Heart left ventricle (tissue), 16 donors: ENCODE results near the gene CROCC. TPM values are rescaled to one million over a fixed set of nuclear protein-coding genes. Genes with fewer than 3 reads are reported as not detected.

Experiments used
- ATAC-seq, 4 donors: fragments of 200-7000 bp; cut with Tn5 transposase; one replicate each; pipeline ENCODE4 v1.9.1; 2020 to 2022; ENCODE audit warnings: moderate library complexity in 4 of 4, mild to moderate bottlenecking in 3 of 4, moderate number of reproducible peaks in 1 of 4
- DNase-seq, 5 donors: peaks; one replicate each; pipeline ENCODE4 v3.0.0-alpha.2; 2020
- H3K27ac ChIP-seq, 12 donors: fragments of 200-600 bp; sonication (generic) in 4 of 12; one replicate each; pipeline versions ENCODE4 v1.5.0 to v1.8.0; 2016 to 2022; ENCODE audit warnings: mild to moderate bottlenecking in 2 of 12
- H3K27me3 ChIP-seq, 9 donors: fragments of 200-600 bp; sonication (generic) in 2 of 9; one replicate each; pipeline versions ENCODE4 v1.5.1 to v1.8.0; 2016 to 2022; ENCODE audit warnings: mild to moderate bottlenecking in 3 of 9
- H3K36me3 ChIP-seq, 9 donors: fragments of 200-600 bp; sonication (generic) in 2 of 9; one replicate each; pipeline versions ENCODE4 v1.5.0 to v1.8.0; 2018 to 2022; ENCODE audit warnings: mild to moderate bottlenecking in 2 of 9
- H3K4me1 ChIP-seq, 12 donors: fragments of 200-600 bp; sonication (generic) in 4 of 12; one replicate each; pipeline versions ENCODE4 v1.5.0 to v1.8.0; 2016 to 2022; ENCODE audit warnings: mild to moderate bottlenecking in 3 of 12
- H3K4me3 ChIP-seq, 12 donors: fragments of 200-600 bp; sonication (generic) in 4 of 12; one replicate each; pipeline versions ENCODE4 v1.5.0 to v1.8.0; 2017 to 2022; ENCODE audit warnings: mild to moderate bottlenecking in 9 of 12, moderate library complexity in 4 of 12
- H3K9me3 ChIP-seq, 12 donors: fragments of 200-600 bp; sonication (generic) in 4 of 12; one replicate each; pipeline versions ENCODE4 v1.5.0 to v1.8.0; 2016 to 2022; ENCODE audit warnings: mild to moderate bottlenecking in 1 of 12
- POLR2A ChIP-seq, 2 donors: fragments of 450-650 bp; IDR thresholded peaks; one replicate each; pipeline ENCODE4 v1.6.1; 2017; ENCODE audit warnings: antibody characterized with exemption in 2 of 2, mild to moderate bottlenecking in 2 of 2, moderate library complexity in 2 of 2
- WGBS, 4 donors: extraction: QIAGEN DNeasy Blood & Tissue Kit in 2 of 4; methylation state at CpG; one replicate each; pipeline versions ENCODE4 v1.1.5 to v1.1.7; 2013 to 2018; 5-methylcytosine and 5-hydroxymethylcytosine counted together
- intact Hi-C, 10 donors: fragments of 100-400 bp; cut with DNase I; formaldehyde crosslinking; loops; one replicate each; pipeline versions ENCODE4 v1.11.1 to v1.14.2; 2022
- polyA plus RNA-seq, 2 donors: library from polyadenylated mRNA; stranded (reverse); fragments of 200-250 nt; gene quantifications; one replicate each; pipeline ENCODE4 v1.2.3, GENCODE V29; 2013
- total RNA-seq, 9 donors: library from RNA; depleted of rRNA in 2 of 9; stranded (reverse); fragments of >200 nt in 2 of 9; fragmentation: NEBNext Ultra II Directional in 3 of 9; extraction: Animal tissue kit (Norgen Biotek cat#: 25700) in 3 of 9; gene quantifications; one replicate each; pipeline versions ENCODE4 v1.1.0 to v1.2.4, GENCODE V29; 2016 to 2023
- TF ChIP-seq, protein P1 (sequence below), 12 donors: fragments of 200-600 bp; sonication (generic) in 4 of 12; IDR thresholded peaks; one replicate each; pipeline versions ENCODE4 v1.5.0 to v1.8.0; 2018 to 2022; ENCODE audit warnings: antibody characterized with exemption in 12 of 12, mild to moderate bottlenecking in 5 of 12
- donor health status: ischemic (EF 13 %, LVEDD 7.1; RV severe dilation, severe dysfunction).
- donor health status: healthy with polysubstance abuse.
- donor health status: DM: no; HTN: yes; CAD: no.
- donor health status: DM: no; HTN: no; CAD: no.
- donor health status: ischemic (EF 25% LVEDD 6.9; RV normal size, moderate dysfunction).
- donor health status: ischemic (EF 25% LVEDD 5.7; RV mildly dilated, moderate dysfunction).
- donor health status: healthy.
- donor health status: DM: yes; HTN: yes; CAD: no.
- donor health status: ischemic (EF 35%, LVEDD 5.7; RV mildly dilated, moderate dysfunction).
- donor health status: nonischemic (EF 11% LVEDD 7.7; RV severe dilation, severe dysfunction).
- donor health status: DM: yes; HTN: yes; CAD: no.
- donor health status: PGD.
- donor health status: ischemic (EF 29% LVEDD 5.4; RV normal size, mild dysfunction).
- donor health status: nonischemic (EF 23%, LVEDD 6.1; RV moderate dilation, normal function).

The CROCC gene
- total and polyA plus RNA-seq, 11 donors: 3.9 to 17.0 (median 7.6) TPM

DNA sequence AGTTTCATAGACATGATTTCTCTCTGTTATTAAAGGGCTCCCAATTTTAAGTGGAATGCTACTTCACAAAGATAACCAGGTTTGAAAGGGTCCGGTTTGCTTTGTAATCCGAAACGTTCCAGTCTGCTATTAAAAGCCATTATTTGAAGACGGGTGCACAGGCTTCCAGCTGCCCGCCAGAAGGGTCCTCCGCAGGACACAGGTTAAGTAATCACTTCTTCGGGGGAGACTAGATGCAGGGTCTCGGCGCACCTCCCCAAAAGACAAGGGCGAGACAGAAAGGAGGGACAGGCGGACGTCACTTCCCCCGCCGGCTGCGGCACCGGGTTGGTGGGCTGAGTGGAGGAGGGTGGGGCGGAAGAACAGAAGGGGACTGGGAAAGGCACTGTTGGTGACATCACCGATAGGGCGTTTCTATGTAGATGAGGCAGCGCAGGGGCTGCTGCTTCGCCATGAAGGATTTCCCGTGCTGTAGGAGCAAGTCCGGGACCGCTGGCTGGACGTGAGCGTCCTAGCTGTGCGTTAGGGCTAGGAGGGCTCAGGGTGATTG lies 17.1 kb upstream of the CROCC start:
- 0 to 1% (median 0%) methylated on average over 27 of the region's 27 CpGs for WGBS, 4 donors
- H3K27ac ChIP-seq: peak overlapping the region; percentile 93 to 100 (median 98)
- TF ChIP-seq, protein P1, sequence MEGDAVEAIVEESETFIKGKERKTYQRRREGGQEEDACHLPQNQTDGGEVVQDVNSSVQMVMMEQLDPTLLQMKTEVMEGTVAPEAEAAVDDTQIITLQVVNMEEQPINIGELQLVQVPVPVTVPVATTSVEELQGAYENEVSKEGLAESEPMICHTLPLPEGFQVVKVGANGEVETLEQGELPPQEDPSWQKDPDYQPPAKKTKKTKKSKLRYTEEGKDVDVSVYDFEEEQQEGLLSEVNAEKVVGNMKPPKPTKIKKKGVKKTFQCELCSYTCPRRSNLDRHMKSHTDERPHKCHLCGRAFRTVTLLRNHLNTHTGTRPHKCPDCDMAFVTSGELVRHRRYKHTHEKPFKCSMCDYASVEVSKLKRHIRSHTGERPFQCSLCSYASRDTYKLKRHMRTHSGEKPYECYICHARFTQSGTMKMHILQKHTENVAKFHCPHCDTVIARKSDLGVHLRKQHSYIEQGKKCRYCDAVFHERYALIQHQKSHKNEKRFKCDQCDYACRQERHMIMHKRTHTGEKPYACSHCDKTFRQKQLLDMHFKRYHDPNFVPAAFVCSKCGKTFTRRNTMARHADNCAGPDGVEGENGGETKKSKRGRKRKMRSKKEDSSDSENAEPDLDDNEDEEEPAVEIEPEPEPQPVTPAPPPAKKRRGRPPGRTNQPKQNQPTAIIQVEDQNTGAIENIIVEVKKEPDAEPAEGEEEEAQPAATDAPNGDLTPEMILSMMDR (IDR thresholded peaks at IDR 0.05): no peak
- TF ChIP-seq POLR2A (IDR thresholded peaks at IDR 0.05): peak; percentile 61 to 85
- DNase-seq (peak; percentile 98 to 100 (median 99)), ATAC-seq (peak; percentile 99 to 100 (median 100))
- intact Hi-C loops: loop anchor here in 2 of 10 donors (1.0 kb wide), 1 partner anchor 8 kb away; no protein-coding TSS in a partner anchor
- H3K4me3 ChIP-seq: peak overlapping the region; percentile 37 to 75 (median 57)
- peaks cover 0 to 14% (median 0%) of the 10 kb centered on the region in 12 donors for H3K9me3 ChIP-seq
- H3K27me3 ChIP-seq: no peaks in the 10 kb centered on the region
- H3K4me1 ChIP-seq: peaks cover 0 to 29% (median 12%) of the 10 kb centered on the region in 12 donors
- no peaks in the 10 kb centered on the region for H3K36me3 ChIP-seq

- 8 to 15% (median 11%) methylated on average over 12 of the region's 12 CpGs for WGBS, 4 donors
- H3K36me3 ChIP-seq: no peaks in the 10 kb centered on the region
- ATAC-seq: peak; percentile 82 to 92 (median 86)
- peak overlapping the region in 11 of 12 donors; percentile 37 to 75 (median 57) for H3K4me3 ChIP-seq
- TF ChIP-seq, protein P1 (IDR thresholded peaks at IDR 0.05): no peak
- TF ChIP-seq POLR2A (IDR thresholded peaks at IDR 0.05): peak; percentile 36 to 87
- intact Hi-C loops: no loop called here
- H3K27me3 ChIP-seq: no peaks in the 10 kb centered on the region
- peaks cover 0 to 29% (median 12%) of the 10 kb centered on the region in 12 donors for H3K4me1 ChIP-seq
- peak overlapping the region; percentile 93 to 100 (median 98) for H3K27ac ChIP-seq
- DNase-seq: no peak
- H3K9me3 ChIP-seq: peaks cover 0 to 14% (median 0%) of the 10 kb centered on the region in 12 donors
Observed at GRCh38 chr1:16905110-16905867, 16.4 kb upstream of the CROCC start.

DNA sequence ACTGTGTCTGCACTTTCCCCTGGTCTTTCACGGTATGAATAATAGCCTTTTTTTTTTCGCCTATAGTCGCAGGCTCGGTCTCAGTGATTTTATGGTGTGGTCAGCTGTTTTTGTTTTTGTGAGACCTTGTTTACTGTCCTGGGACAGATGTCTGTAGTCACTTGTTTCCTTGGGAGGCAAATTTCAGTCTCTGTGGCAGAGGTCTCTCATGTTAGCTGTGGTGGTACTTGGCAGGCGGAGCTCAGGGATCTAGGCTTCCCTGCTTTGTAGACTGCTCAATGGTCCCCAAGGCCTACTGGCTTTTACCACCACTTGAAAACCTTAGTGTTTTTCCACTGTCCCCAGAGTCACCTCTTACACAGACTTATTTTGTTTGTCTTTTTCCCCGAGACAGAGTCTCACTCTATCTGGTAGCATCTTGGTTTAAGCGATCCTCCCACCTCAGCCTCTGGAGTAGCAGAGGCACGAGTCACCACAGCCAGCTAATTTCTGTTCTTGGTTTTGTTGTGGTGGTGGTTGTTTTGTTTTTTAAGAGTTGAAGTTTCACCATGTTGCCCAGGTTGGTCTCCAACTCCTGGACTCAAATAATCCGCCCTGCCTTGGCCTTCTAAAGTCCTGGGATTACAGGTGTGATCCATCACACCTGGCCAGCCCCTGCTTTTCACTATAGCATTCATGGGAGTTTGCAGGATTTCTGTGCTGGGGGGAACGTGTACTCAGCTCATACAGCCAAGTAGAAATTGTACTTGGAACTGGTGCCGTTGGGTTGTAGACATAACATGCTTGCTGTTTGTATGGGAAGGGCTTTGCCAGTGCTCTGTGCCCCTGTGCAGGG lies 15.6 kb upstream of the CROCC start:
- intact Hi-C loops: no loop called here
- DNase-seq (no peak), ATAC-seq (no peak)
- no peaks in the 10 kb centered on the region for H3K27me3 ChIP-seq
- no peak overlapping the region for H3K4me3 ChIP-seq
- peak overlapping the region in 10 of 12 donors; percentile 93 to 100 (median 98) for H3K27ac ChIP-seq
- peaks cover 0 to 29% (median 12%) of the 10 kb centered on the region in 12 donors for H3K4me1 ChIP-seq
- H3K9me3 ChIP-seq: peaks cover 0 to 14% (median 0%) of the 10 kb centered on the region in 12 donors
- H3K36me3 ChIP-seq: no peaks in the 10 kb centered on the region
- WGBS, 4 donors: 86 to 93% (median 89%) methylated on average over 11 of the region's 11 CpGs
- TF ChIP-seq POLR2A (IDR thresholded peaks at IDR 0.05): no peak
- TF ChIP-seq, protein P1 (IDR thresholded peaks at IDR 0.05): no peak
